HuH-7.5 (cell line): Measurements from ENCODE around the gene MYO3B.
"Not testable (repeated sequence)": the region's sequence is repeated elsewhere in the genome, so short reads cannot be mapped to it uniquely, and the experiment has no call there.

Experiments
- DNase-seq: peaks from one replicate; pipeline ENCODE4 v3.0.0; 2011; ENCODE audit warnings: low spot score

The MYO3B gene

GRCh38 chr2:170472498-170472897 is 294.6 kb downstream of the MYO3B start:
- DNase-seq: not testable (repeated sequence)

GRCh38 chr2:170475878-170476277 is 297.9 kb downstream of the MYO3B start:
- DNase-seq: no peak

GRCh38 chr2:170477630-170478029 is 299.7 kb downstream of the MYO3B start:
- no peak for DNase-seq

GRCh38 chr2:170481201-170481600 is 303.3 kb downstream of the MYO3B start:
- DNase-seq: no peak

- DNase-seq: no peak
Measured at GRCh38 chr2:170484552-170484951, 306.6 kb downstream of the MYO3B start.

- DNase-seq: peak; percentile 40
Measured at GRCh38 chr2:170485254-170486026, 307.5 kb downstream of the MYO3B start.

- DNase-seq: no peak
Measured at GRCh38 chr2:170486730-170487129, 308.8 kb downstream of the MYO3B start.

GRCh38 chr2:170488807-170489206 is 310.9 kb downstream of the MYO3B start:
- DNase-seq: no peak

GRCh38 chr2:170492010-170492409 is 314.1 kb downstream of the MYO3B start:
- no peak for DNase-seq

- DNase-seq: no peak
Measured at GRCh38 chr2:170493426-170494097, 315.6 kb downstream of the MYO3B start.

- no peak for DNase-seq
Measured at GRCh38 chr2:170495896-170496295, 317.9 kb downstream of the MYO3B start.

GRCh38 chr2:170498619-170499018 is 320.7 kb downstream of the MYO3B start:
- no peak for DNase-seq

- no peak for DNase-seq
Measured at GRCh38 chr2:170500104-170500503, 322.2 kb downstream of the MYO3B start.

GRCh38 chr2:170500770-170501169 is 322.8 kb downstream of the MYO3B start:
- DNase-seq: no peak

- DNase-seq: no peak
Measured at GRCh38 chr2:170501421-170502043, 323.6 kb downstream of the MYO3B start.

- no peak for DNase-seq
Measured at GRCh38 chr2:170502361-170503130, 324.6 kb downstream of the MYO3B start.

- no peak for DNase-seq
Measured at GRCh38 chr2:170503563-170503962, 325.6 kb downstream of the MYO3B start.

GRCh38 chr2:170503971-170504809 is 326.2 kb downstream of the MYO3B start:
- DNase-seq: no peak

GRCh38 chr2:170504810-170505145 is 326.8 kb downstream of the MYO3B start:
- DNase-seq: no peak

GRCh38 chr2:170505631-170506275 is 327.8 kb downstream of the MYO3B start:
- no peak for DNase-seq
